ENCODE measurements around the gene TOLLIP.

TOLLIP gene

GRCh38 chr11:1300569-1301187, 8.8 kb downstream of the TOLLIP start:
- Histone ChIP-seq H3K36me3 (ENCODE audit: insufficient read depth, low read depth, low read length) (no peaks in the 10 kb centered on the region), H3K27ac (ENCODE audit: low read length) (no peak overlapping the region), H3K4me1 (ENCODE audit: insufficient read depth, low read length) (no peaks in the 10 kb centered on the region), H3K4me3 (ENCODE audit: low read length) (no peak overlapping the region), H3K27me3 (ENCODE audit: insufficient read depth, low read length) (no peaks in the 10 kb centered on the region), H3K9me3 (ENCODE audit: insufficient read depth, low read depth, low read length) (no peaks in the 10 kb centered on the region), H3K9ac (ENCODE audit: low read depth, low read length) (no peak overlapping the region)

GRCh38 chr11:1300121-1300520, 9.3 kb downstream of the TOLLIP start:
- Histone ChIP-seq H3K27ac (ENCODE audit: low read length) (no peak overlapping the region), H3K4me3 (ENCODE audit: low read length) (no peak overlapping the region), H3K36me3 (ENCODE audit: insufficient read depth, low read depth, low read length) (no peaks in the 10 kb centered on the region), H3K9me3 (ENCODE audit: insufficient read depth, low read depth, low read length) (no peaks in the 10 kb centered on the region), H3K4me1 (ENCODE audit: insufficient read depth, low read length) (no peaks in the 10 kb centered on the region), H3K27me3 (ENCODE audit: insufficient read depth, low read length) (no peaks in the 10 kb centered on the region), H3K9ac (ENCODE audit: low read depth, low read length) (no peak overlapping the region)

GRCh38 chr11:1299621-1300020, 9.8 kb downstream of the TOLLIP start:
- no peaks in the 10 kb centered on the region for H3K9me3 ChIP-seq (ENCODE audit: insufficient read depth, low read depth, low read length)
- no peak overlapping the region for H3K4me3 ChIP-seq (ENCODE audit: low read length)
- no peak overlapping the region for H3K27ac ChIP-seq (ENCODE audit: low read length)
- no peaks in the 10 kb centered on the region for H3K36me3 ChIP-seq (ENCODE audit: insufficient read depth, low read depth, low read length)
- no peak overlapping the region for H3K9ac ChIP-seq (ENCODE audit: low read depth, low read length)
- no peaks in the 10 kb centered on the region for H3K4me1 ChIP-seq (ENCODE audit: insufficient read depth, low read length)
- no peaks in the 10 kb centered on the region for H3K27me3 ChIP-seq (ENCODE audit: insufficient read depth, low read length)

GRCh38 chr11:1298695-1299492, 10.5 kb downstream of the TOLLIP start:
- no peak overlapping the region for H3K9ac ChIP-seq (ENCODE audit: low read depth, low read length)
- no peaks in the 10 kb centered on the region for H3K4me1 ChIP-seq (ENCODE audit: insufficient read depth, low read length)
- no peak overlapping the region for H3K27ac ChIP-seq (ENCODE audit: low read length)
- H3K27me3 ChIP-seq (ENCODE audit: insufficient read depth, low read length), result no peaks in the 10 kb centered on the region
- H3K4me3 ChIP-seq (ENCODE audit: low read length), result no peak overlapping the region
- H3K36me3 ChIP-seq (ENCODE audit: insufficient read depth, low read depth, low read length), result no peaks in the 10 kb centered on the region
- no peaks in the 10 kb centered on the region for H3K9me3 ChIP-seq (ENCODE audit: insufficient read depth, low read depth, low read length)

- H3K36me3 ChIP-seq (ENCODE audit: insufficient read depth, low read depth, low read length), result no peaks in the 10 kb centered on the region
- no peaks in the 10 kb centered on the region for H3K27me3 ChIP-seq (ENCODE audit: insufficient read depth, low read length)
- H3K27ac ChIP-seq (ENCODE audit: low read length), result no peak overlapping the region
- no peaks in the 10 kb centered on the region for H3K4me1 ChIP-seq (ENCODE audit: insufficient read depth, low read length)
- no peaks in the 10 kb centered on the region for H3K9me3 ChIP-seq (ENCODE audit: insufficient read depth, low read depth, low read length)
- H3K4me3 ChIP-seq (ENCODE audit: low read length), result no peak overlapping the region
- H3K9ac ChIP-seq (ENCODE audit: low read depth, low read length), result no peak overlapping the region
These were observed 11.6 kb downstream of the TOLLIP start for GRCh38 chr11:1297576-1298473.

GRCh38 chr11:1297011-1297575, 12.3 kb downstream of the TOLLIP start:
- H3K9ac ChIP-seq (ENCODE audit: low read depth, low read length), result no peak overlapping the region
- no peaks in the 10 kb centered on the region for H3K36me3 ChIP-seq (ENCODE audit: insufficient read depth, low read depth, low read length)
- H3K27ac ChIP-seq (ENCODE audit: low read length), result no peak overlapping the region

GRCh38 chr11:1296287-1296686, 13.1 kb downstream of the TOLLIP start:
- Histone ChIP-seq H3K9me3 (ENCODE audit: insufficient read depth, low read depth, low read length) (no peaks in the 10 kb centered on the region), H3K4me1 (ENCODE audit: insufficient read depth, low read length) (no peaks in the 10 kb centered on the region), H3K27ac (ENCODE audit: low read length) (no peak overlapping the region), H3K36me3 (ENCODE audit: insufficient read depth, low read depth, low read length) (no peaks in the 10 kb centered on the region), H3K27me3 (ENCODE audit: insufficient read depth, low read length) (no peaks in the 10 kb centered on the region), H3K9ac (ENCODE audit: low read depth, low read length) (no peak overlapping the region), H3K4me3 (ENCODE audit: low read length) (no peak overlapping the region)

More at GRCh38 chr11:1297011-1297575, 12.3 kb downstream of the TOLLIP start:
- Histone ChIP-seq H3K4me1 (ENCODE audit: insufficient read depth, low read length) (no peaks in the 10 kb centered on the region), H3K4me3 (ENCODE audit: low read length) (no peak overlapping the region), H3K9me3 (ENCODE audit: insufficient read depth, low read depth, low read length) (no peaks in the 10 kb centered on the region), H3K27me3 (ENCODE audit: insufficient read depth, low read length) (no peaks in the 10 kb centered on the region)

- no peaks in the 10 kb centered on the region for H3K9me3 ChIP-seq (ENCODE audit: insufficient read depth, low read depth, low read length)
- H3K27me3 ChIP-seq (ENCODE audit: insufficient read depth, low read length), result no peaks in the 10 kb centered on the region
- H3K4me3 ChIP-seq (ENCODE audit: low read length), result no peak overlapping the region
- H3K27ac ChIP-seq (ENCODE audit: low read length), result no peak overlapping the region
- H3K9ac ChIP-seq (ENCODE audit: low read depth, low read length), result no peak overlapping the region
- no peaks in the 10 kb centered on the region for H3K4me1 ChIP-seq (ENCODE audit: insufficient read depth, low read length)
- 0 out of 2 replicates have a peak, but pooled peaks cover 5% of the 10 kb centered on the region for H3K36me3 ChIP-seq (ENCODE audit: insufficient read depth, low read depth, low read length)
These were observed 13.8 kb downstream of the TOLLIP start for GRCh38 chr11:1295591-1295990.

- no peak overlapping the region for H3K4me3 ChIP-seq (ENCODE audit: low read length)
- no peak overlapping the region for H3K27ac ChIP-seq (ENCODE audit: low read length)
- no peaks in the 10 kb centered on the region for H3K9me3 ChIP-seq (ENCODE audit: insufficient read depth, low read depth, low read length)
- no peaks in the 10 kb centered on the region for H3K27me3 ChIP-seq (ENCODE audit: insufficient read depth, low read length)
- peaks cover 8% of the 10 kb centered on the region; the same call in 1 of the 2 replicates for H3K36me3 ChIP-seq (ENCODE audit: insufficient read depth, low read depth, low read length)
- no peak overlapping the region for H3K9ac ChIP-seq (ENCODE audit: low read depth, low read length)
- H3K4me1 ChIP-seq (ENCODE audit: insufficient read depth, low read length), result no peaks in the 10 kb centered on the region
These were observed 14.3 kb downstream of the TOLLIP start for GRCh38 chr11:1295086-1295485.

GRCh38 chr11:1293619-1294015, 15.8 kb downstream of the TOLLIP start:
- Histone ChIP-seq H3K4me1 (ENCODE audit: insufficient read depth, low read length) (no peaks in the 10 kb centered on the region), H3K36me3 (ENCODE audit: insufficient read depth, low read depth, low read length) (peaks cover 17% of the 10 kb centered on the region; the same call in 1 of the 2 replicates), H3K4me3 (ENCODE audit: low read length) (no peak overlapping the region), H3K9me3 (ENCODE audit: insufficient read depth, low read depth, low read length) (no peaks in the 10 kb centered on the region), H3K27me3 (ENCODE audit: insufficient read depth, low read length) (no peaks in the 10 kb centered on the region), H3K9ac (ENCODE audit: low read depth, low read length) (no peak overlapping the region), H3K27ac (ENCODE audit: low read length) (no peak overlapping the region)
